CD4-positive, alpha-beta T cell (primary cell): ENCODE measurements around the gene TRAPPC3. TPM values are rescaled to one million over a fixed set of nuclear protein-coding genes. Genes with fewer than 3 reads are reported as not detected.

Experiments used
- ATAC-seq: fragments of 200-7000 bp; cut with Tn5 transposase; one replicate; pipeline ENCODE4 v1.10.0; 2022; ENCODE audit warnings: mild to moderate bottlenecking; ENCODE audit not compliant: poor library complexity
- CTCF ChIA-PET: fragments of 350-600 bp; sonication (Branson Sonifier 250); formaldehyde crosslinking; loops from one replicate; lab custom pipeline; 2021; ENCODE audit warnings: antibody characterized with exemption, inconsistent platforms; lab: Charles Lee
- POLR2A ChIA-PET: fragments of 350-600 bp; sonication (Branson Sonifier 250); formaldehyde crosslinking; loops from one replicate; lab custom pipeline; 2021; ENCODE audit warnings: antibody characterized with exemption, inconsistent platforms; lab: Charles Lee
- DNase-seq, 14 experiments: peaks; one replicate each; pipeline ENCODE4 v3.0.0-alpha.2; 2013 to 2020; ENCODE audit warnings: mixed read lengths in 2 of 14
- H3K27ac ChIP-seq, 2 donors: one replicate each; pipeline versions ENCODE4 v1.5.1 to v1.7.0; 2013; ENCODE audit warnings: low read length in 2 of 2, low read depth in 1 of 2, mild to moderate bottlenecking in 1 of 2
- H3K27me3 ChIP-seq, 2 experiments: 1 replicate in 1 of 2; 2 replicates in 1 of 2; pipeline versions ENCODE4 v1.6.1 to v1.7.0; 2013; ENCODE audit warnings: low read length in 2 of 2, control low read depth in 1 of 2, mild to moderate bottlenecking in 1 of 2, moderate library complexity in 1 of 2; ENCODE audit not compliant: insufficient read depth in 2 of 2, control insufficient read depth in 1 of 2
- H3K36me3 ChIP-seq: one replicate; pipeline ENCODE4 v1.6.1; 2013; ENCODE audit warnings: low read length, control low read depth; ENCODE audit not compliant: insufficient read depth
- H3K4me1 ChIP-seq: one replicate; pipeline ENCODE4 v1.6.1; 2013; ENCODE audit warnings: low read length, control low read depth; ENCODE audit not compliant: insufficient read depth
- H3K4me3 ChIP-seq: one replicate; pipeline ENCODE4 v1.5.1; 2013; ENCODE audit warnings: mild to moderate bottlenecking, low read length, moderate library complexity
- H3K9me3 ChIP-seq, 2 experiments: 1 replicate in 1 of 2; 2 replicates in 1 of 2; pipeline versions ENCODE4 v1.6.1 to v1.7.0; 2013; ENCODE audit warnings: low read length in 2 of 2, mild to moderate bottlenecking in 2 of 2, control low read depth in 1 of 2, moderate library complexity in 1 of 2; ENCODE audit not compliant: control insufficient read depth in 1 of 2, insufficient read depth in 1 of 2
- H3K27ac Mint-ChIP-seq: one replicate; pipeline ENCODE4 v1.8.0; 2020; ENCODE audit warnings: mixed read lengths
- H3K27me3 Mint-ChIP-seq: one replicate; pipeline ENCODE4 v1.8.0; 2021; ENCODE audit warnings: mixed read lengths
- H3K36me3 Mint-ChIP-seq: one replicate; pipeline ENCODE4 v1.8.0; 2021; ENCODE audit warnings: low read depth, mixed read lengths
- H3K4me1 Mint-ChIP-seq: one replicate; pipeline ENCODE4 v1.8.0; 2021; ENCODE audit warnings: low read depth, mixed read lengths
- H3K4me3 Mint-ChIP-seq: one replicate; pipeline ENCODE4 v1.8.0; 2020; ENCODE audit warnings: mild to moderate bottlenecking, mixed read lengths
- H3K9me3 Mint-ChIP-seq: one replicate; pipeline ENCODE4 v1.8.0; 2020; ENCODE audit warnings: mixed read lengths
- intact Hi-C, 2 experiments: fragments of 100-400 bp; cut with DNase I in 1 of 2; cut with micrococcal nuclease in 1 of 2; formaldehyde crosslinking; loops; one replicate each; pipeline versions ENCODE4 v1.15.1 to v1.9.0; 2023 to 2025; cut with DNase I, micrococcal nuclease
- total RNA-seq, 174 experiments: library from RNA in 2 of 174; stranded (reverse) in 2 of 174; gene quantifications; one replicate each; pipeline ENCODE4 v1.2.3 and lab custom pipeline; 2021 to 2026
- TF ChIP-seq, protein P1 (sequence below): fragments of 200-600 bp; IDR thresholded peaks from one replicate; pipeline ENCODE4 v1.8.0; 2022; ENCODE audit warnings: antibody characterized with exemption, mild to moderate bottlenecking

Gene TRAPPC3
- total RNA-seq, 2 experiments from 2014 or later = 18.4 to 21.3 TPM

DNA sequence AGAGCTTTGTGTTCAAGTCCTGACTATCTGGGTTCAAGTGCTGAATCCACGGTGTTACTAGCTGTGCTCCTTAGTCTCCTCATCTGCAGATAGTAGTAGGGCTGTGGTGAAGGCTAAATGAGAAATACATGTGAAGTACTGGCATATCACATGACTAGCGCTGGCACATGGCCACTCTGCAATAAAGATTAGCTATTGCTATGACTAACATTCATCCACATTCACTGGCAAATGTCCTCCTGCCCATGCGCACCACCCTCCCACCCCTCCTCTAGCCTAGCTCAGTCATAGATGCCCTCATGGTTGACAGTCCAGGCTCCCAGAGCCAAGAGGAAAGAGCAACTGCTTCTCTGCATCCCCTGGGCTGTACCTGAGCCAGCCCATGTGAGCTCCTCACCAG lies 15.8 kb downstream of the TRAPPC3 start:
- H3K4me3 Mint-ChIP-seq = no peak overlapping the region
- ATAC-seq (no peak), DNase-seq (no peak)
- POLR2A ChIA-PET = interaction anchor here (1.2 to 1.8 kb wide), 2 partner anchors 16 to 55 kb away, joined by 3 to 6 read pairs; partner anchors contain the start of gene TRAPPC3
- H3K9me3 Mint-ChIP-seq = no peaks in the 10 kb centered on the region
- peaks cover 10% of the 10 kb centered on the region for H3K4me1 Mint-ChIP-seq
- intact Hi-C loops = no loop called here
- Histone ChIP-seq H3K9me3 (no peaks in the 10 kb centered on the region), H3K4me1 (peaks cover 6% of the 10 kb centered on the region), H3K27ac (no peak overlapping the region), H3K27me3 (no peaks in the 10 kb centered on the region), H3K4me3 (no peak overlapping the region), H3K36me3 (peaks cover 25% of the 10 kb centered on the region)
- H3K27ac Mint-ChIP-seq = no peak overlapping the region
- H3K36me3 Mint-ChIP-seq = peaks cover 24% of the 10 kb centered on the region
- CTCF ChIA-PET = interaction anchor here (1.0 to 1.7 kb wide), 3 partner anchors 11 to 152 kb away, joined by 3 to 4 read pairs (median 3); no protein-coding TSS in a partner anchor
- no peaks in the 10 kb centered on the region for H3K27me3 Mint-ChIP-seq
- TF ChIP-seq, protein P1, sequence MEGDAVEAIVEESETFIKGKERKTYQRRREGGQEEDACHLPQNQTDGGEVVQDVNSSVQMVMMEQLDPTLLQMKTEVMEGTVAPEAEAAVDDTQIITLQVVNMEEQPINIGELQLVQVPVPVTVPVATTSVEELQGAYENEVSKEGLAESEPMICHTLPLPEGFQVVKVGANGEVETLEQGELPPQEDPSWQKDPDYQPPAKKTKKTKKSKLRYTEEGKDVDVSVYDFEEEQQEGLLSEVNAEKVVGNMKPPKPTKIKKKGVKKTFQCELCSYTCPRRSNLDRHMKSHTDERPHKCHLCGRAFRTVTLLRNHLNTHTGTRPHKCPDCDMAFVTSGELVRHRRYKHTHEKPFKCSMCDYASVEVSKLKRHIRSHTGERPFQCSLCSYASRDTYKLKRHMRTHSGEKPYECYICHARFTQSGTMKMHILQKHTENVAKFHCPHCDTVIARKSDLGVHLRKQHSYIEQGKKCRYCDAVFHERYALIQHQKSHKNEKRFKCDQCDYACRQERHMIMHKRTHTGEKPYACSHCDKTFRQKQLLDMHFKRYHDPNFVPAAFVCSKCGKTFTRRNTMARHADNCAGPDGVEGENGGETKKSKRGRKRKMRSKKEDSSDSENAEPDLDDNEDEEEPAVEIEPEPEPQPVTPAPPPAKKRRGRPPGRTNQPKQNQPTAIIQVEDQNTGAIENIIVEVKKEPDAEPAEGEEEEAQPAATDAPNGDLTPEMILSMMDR = no peak

DNA sequence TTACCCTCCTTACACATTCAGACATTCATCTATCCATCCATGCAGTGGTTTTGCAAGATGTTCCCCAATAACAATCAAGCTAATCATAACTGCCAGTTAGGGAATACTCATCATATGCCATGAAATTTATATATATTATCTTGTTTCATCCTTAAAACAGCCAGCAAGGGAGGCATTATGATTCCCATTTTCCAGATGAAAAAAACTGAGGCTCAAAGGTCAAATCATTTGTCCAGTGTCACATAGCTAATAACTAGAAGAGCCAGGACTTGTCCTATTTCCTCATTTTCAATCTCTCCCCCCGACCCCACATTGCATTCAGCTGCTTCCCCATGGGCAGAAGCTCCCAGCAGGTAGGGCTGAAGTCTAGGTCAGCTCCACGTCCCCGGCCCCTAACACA lies 17.3 kb downstream of the TRAPPC3 start:
- Histone ChIP-seq H3K27ac (no peak overlapping the region), H3K4me3 (no peak overlapping the region), H3K27me3 (no peaks in the 10 kb centered on the region), H3K4me1 (peaks cover 6% of the 10 kb centered on the region), H3K9me3 (no peaks in the 10 kb centered on the region), H3K36me3 (peaks cover 11% of the 10 kb centered on the region)
- Mint-ChIP-seq H3K9me3 (no peaks in the 10 kb centered on the region), H3K4me3 (no peak overlapping the region), H3K36me3 (peaks cover 10% of the 10 kb centered on the region), H3K27me3 (no peaks in the 10 kb centered on the region), H3K27ac (no peak overlapping the region), H3K4me1 (peaks cover 10% of the 10 kb centered on the region)
- ATAC-seq (no peak), DNase-seq (no peak)
- intact Hi-C loops = no loop called here
- ChIA-PET POLR2A (no interaction called here), CTCF (no interaction called here)
- TF ChIP-seq, protein P1 = no peak

DNA sequence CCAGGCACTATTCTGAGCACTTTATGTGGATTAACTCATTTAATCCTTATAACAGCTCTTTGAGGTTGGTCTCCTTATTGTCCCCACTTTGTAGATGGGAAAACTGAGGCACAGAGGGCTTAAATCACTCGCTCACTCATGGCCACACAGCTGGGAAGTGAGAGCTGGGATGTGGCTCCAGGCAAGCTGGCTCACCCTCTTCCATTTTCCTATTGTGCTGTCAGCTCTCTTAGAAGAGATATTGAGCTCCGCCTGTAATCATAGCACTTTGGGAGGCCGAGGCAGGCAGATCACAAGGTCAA lies 20.4 kb downstream of the TRAPPC3 start:
- Histone ChIP-seq H3K9me3 (peaks cover 0 to 3% of the 10 kb centered on the region in 2 experiments), H3K27me3 (peaks cover 11 to 20% of the 10 kb centered on the region in 2 experiments), H3K4me3 (no peak overlapping the region), H3K36me3 (no peaks in the 10 kb centered on the region), H3K27ac (no peak overlapping the region), H3K4me1 (peaks cover 11% of the 10 kb centered on the region)
- no peak for DNase-seq
- no peaks in the 10 kb centered on the region for H3K9me3 Mint-ChIP-seq
- ChIA-PET POLR2A (interaction anchor here (1.0 to 1.2 kb wide), 2 partner anchors 20 to 32 kb away, joined by 3 read pairs; no protein-coding TSS in a partner anchor), CTCF (no interaction called here)
- peaks cover 20% of the 10 kb centered on the region for H3K27me3 Mint-ChIP-seq
- H3K4me1 Mint-ChIP-seq = peaks cover 18% of the 10 kb centered on the region
- no peak for ATAC-seq
- no peaks in the 10 kb centered on the region for H3K36me3 Mint-ChIP-seq
- intact Hi-C loops = no loop called here
- no peak overlapping the region for H3K4me3 Mint-ChIP-seq
- H3K27ac Mint-ChIP-seq = no peak overlapping the region
- TF ChIP-seq, protein P1 = no peak
